GM18517 (cell line): ENCODE results near the gene TPPP3.

ENCODE experiments used
- ATAC-seq: cut with Tn5 transposase; IDR thresholded peaks from one replicate; pipeline ENCODE4 v1.9.1; 2021; ENCODE audit warnings: mild to moderate bottlenecking, moderate library complexity; ENCODE audit not compliant: unreplicated experiment

TPPP3 gene

DNA sequence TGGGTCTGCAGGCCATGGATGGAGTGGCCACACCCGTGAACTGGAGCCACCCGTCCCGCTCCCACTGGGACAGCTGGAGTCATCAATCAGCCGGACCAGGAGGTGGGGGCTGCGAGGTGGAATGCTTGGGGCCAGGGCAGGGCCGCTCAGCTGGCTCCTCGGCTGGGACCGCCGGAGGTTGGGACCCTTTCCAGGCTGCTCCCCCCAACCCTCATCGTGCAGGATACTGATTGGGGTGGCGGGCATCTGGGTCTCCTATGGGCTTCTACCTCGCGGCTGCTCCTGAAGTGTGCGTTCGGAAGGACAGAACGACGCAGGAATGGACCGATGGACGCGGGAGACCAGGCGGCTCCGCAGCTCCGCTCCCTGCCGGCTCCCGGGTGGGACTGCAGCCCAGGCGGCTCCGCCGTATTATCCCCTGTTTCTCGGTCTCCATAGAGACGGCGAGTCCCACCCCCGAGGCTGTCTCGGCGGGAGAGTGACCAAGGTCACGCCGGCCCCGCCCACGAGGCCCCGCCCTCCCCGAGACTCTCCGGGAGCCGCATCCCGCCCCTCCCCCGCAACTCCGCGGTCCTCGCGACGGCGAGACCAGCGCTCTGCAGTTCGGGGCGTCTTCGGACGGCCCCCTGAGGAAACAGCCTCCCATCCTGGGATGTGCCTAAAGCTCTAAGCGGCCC, at the start of gene TPPP3:
Gene TPPP3 (minus strand): TSS at position 388 of the 677 bp plus-strand sequence. CDS start 2,387 bp downstream, outside the sequence.
- ATAC-seq: no peak

DNA sequence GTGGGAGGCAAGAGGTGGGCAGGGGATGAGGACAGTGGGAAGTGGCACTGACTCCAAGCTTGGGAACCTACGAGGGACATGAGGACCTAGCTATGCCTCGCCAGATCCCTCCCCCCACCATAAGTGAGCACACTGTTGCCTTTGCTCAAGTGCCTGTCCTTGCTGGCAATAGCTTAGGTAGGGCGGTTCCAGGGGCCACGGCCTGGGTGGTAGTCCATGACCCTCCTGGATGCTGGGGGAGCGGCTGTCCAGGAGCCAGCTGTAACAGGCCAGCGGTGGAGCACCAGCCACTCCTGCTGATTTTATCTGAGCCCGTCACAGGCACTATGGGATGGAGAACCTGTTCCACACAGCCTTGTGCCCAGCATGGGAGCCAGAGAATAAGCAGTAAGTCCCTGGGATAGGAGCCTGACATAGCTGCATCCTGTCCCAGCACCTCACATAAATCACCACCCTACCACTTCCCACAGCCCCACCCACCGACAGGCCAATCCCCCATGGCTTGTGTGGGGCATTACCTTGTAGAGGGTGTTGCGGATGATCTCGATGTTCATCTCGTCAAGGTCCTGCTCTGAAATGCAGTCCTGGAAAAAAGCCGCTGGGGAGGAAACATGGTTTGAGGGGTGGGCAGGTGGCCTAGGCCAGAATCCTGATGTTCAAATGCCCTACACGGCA, 49.4 kb upstream of the TPPP3 start:
- ATAC-seq: no peak

DNA sequence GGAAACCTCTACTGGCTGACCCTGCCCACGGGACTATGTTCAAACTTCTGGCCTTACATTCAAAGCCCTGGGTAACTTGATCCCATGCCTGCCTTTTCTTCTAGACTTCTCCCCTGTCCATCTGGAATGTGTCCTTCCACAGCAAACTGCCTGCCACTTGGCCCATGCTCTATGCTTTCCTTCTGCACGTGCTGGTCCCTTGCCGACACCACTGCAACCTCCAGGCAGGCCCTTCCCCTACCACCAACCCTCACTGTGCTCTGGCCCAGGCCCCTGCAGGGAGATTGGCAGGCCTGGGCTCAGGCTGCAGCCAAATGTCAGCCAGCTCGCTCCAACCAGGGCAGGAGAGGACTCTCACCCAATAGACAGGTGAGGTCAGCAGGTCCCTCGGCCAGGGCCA, 48.6 kb upstream of the TPPP3 start:
- no peak for ATAC-seq

- ATAC-seq: no peak
Measured at GRCh38 chr16:67441271-67441753, 48.0 kb upstream of the TPPP3 start.

DNA sequence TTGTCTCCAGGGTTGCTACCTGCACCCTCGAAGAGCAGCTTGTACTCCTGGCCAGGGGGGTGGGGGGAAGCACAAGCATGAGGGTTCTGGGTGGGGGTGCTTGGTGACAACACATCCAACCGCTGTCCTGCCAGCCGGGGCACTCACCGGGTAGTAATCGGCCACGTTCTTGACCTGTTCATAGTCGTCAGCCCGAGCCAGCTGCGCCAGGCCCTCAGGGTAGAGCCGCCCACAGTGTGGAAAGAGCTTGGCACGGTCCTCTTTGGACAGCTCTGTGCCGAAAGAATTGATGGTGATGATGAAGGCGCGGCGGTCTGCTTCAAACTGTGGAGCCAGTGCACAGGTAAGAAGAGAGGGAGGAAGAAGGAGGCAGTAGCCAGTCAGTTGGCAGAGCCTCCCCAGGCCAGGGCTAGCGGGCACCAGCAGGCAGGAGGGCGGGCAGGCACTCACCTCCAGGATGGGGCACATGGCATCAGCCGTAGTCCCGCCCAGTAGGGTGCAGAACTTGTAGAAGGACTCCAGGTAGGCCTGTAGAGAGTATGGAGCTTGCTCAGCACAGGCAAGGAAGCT, 45.6 kb upstream of the TPPP3 start:
- ATAC-seq: no peak

GRCh38 chr16:67438098-67438791, 44.9 kb upstream of the TPPP3 start:
- ATAC-seq: no peak

GRCh38 chr16:67437513-67437912, 44.2 kb upstream of the TPPP3 start:
- ATAC-seq: no peak

DNA sequence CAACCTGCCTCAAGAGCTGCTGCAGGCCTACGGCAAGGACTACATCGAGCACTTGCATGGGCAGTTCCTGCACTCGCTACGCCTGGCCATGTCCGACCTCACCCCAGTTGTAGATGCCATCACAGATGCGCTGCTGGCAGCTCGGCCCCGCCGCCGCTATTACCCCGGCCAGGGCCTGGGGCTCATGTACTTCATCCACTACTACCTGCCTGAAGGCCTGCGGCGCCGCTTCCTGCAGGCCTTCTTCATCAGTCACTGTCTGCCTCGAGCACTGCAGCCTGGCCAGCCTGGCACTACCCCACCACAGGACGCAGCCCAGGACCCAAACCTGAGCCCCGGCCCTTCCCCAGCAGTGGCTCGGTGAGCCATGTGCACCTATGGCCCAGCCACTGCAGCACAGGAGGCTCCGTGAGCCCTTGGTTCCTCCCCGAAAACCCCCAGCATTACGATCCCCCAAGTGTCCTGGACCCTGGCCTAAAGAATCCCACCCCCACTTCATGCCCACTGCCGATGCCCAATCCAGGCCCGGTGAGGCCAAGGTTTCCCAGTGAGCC, 43.4 kb upstream of the TPPP3 start:
- ATAC-seq: no peak

GRCh38 chr16:67435758-67436164, 42.5 kb upstream of the TPPP3 start:
- no peak for ATAC-seq

DNA sequence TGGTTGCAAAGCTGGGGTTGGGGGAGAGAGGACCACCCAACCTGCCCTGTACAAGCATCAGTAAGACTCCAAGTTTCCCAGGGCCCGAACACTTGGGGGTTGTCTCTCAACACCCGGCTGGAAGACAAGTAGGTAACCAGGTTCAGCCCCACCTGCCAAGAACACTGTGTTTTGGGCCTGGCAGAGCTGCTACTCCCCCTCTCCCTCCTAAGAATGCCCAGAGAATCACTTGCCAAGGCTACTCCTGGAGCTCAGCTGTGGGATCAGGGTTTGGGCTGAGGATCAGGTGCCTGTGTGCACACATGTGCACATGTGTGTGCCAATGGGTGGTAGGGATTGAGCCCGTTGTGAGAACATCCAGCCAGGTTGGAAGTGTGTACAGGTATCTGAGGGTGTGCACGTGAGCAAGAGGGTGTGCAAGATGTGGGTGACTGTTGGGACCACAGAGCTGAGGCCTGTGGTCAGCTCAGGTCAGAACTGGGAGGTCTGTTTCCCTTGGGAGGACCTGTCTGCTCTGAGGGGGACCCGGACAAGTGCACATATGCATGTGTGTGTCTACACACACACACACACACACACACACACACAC, 39.9 kb upstream of the TPPP3 start:
- ATAC-seq: no peak

- no peak for ATAC-seq
Measured at GRCh38 chr16:67432506-67432890, 39.2 kb upstream of the TPPP3 start.

DNA sequence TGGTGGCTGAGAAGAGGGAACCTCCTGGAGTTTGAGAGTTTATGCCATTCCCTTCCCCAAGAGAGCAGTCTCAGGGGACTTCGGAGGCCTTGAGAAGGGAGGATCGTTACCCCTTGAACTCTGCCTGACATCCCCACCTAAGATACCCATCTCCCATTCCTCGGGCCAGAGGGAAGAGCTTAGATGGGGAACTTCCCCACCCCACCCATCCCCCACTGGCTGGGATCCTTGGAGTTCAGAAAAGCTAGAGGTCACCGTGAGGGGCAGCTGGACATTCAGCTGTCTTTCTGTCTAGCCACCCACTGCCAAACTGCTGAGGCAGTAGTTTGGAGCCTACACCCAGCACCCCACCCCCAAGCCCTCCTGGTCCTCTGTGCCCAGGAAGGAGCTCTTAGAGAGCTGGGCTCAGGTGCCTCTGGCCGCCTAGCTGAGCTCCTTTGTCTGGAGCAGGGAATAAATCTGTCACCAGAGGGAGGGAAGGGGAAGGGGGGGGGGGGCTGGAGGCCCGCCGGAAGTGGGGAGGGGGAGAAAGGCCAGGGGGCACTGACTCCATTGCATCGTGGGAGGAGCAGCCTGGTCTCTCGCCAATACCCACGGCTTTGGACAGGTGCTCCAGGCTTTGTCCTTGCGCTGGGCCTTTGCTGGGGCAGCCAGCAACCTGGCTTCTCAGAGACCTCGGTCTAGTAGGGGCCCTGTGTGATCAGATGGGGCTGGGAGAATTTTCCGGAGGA, 38.6 kb upstream of the TPPP3 start:
- no peak for ATAC-seq

DNA sequence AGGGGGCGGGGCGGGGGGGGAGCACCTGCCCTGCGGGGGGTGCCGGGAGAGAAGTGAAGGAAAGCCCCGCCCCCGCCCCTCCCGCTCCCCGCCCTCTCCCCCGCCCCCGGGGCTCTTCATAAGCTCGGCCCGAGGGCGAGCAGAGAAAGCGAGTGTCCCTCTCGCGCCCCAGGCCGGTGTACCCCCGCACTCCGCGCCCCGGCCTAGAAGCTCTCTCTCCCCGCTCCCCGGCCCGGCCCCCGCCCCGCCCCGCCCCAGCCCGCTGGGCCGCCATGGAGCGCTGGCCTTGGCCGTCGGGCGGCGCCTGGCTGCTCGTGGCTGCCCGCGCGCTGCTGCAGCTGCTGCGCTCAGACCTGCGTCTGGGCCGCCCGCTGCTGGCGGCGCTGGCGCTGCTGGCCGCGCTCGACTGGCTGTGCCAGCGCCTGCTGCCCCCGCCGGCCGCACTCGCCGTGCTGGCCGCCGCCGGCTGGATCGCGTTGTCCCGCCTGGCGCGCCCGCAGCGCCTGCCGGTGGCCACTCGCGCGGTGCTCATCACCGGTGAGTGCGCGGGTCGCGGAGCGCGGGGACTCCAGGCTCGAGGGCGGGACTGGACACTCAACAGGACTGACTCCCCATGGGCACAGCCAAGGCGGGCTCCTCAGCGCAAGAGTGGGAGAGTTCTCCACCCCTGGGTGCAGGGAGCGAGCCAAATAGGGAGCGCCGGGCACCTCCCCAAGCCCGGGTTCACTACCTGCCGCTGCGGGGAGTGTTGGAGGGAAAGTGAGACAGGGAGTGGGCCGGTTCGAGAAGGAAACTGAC, 37.9 kb upstream of the TPPP3 start, which contains the start of gene HSD11B2:
Gene HSD11B2 (plus strand): TSS at position 145 of the 798 bp plus-strand sequence. CDS start 128 bp downstream, at position 273.
- ATAC-seq: no peak

DNA sequence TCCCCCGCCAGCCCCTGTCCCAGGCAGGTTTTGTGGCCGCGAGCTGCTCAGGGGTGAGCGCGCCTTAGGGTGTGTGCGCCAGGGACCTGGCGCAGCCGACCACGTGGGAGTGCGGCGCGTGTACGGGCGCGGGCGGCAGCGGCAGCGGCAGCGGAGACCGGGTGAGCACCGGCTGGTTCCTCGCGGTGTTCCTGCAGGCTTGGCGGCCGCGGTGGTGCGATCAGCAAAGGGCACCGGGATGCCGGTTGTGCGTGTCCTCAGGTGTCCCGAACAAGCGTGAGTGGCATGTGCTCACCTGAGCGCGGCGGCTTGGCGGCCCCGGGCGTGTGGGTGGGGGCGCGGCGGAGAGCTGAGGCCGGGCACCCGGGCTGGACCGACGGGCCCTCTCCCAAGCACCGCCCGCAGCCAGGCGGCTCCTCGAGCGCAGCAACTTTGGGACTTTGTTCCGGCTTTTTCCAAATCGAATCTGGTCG, 37.2 kb upstream of the TPPP3 start:
- ATAC-seq: no peak

GRCh38 chr16:67429799-67430503, 36.7 kb upstream of the TPPP3 start:
- no peak for ATAC-seq

DNA sequence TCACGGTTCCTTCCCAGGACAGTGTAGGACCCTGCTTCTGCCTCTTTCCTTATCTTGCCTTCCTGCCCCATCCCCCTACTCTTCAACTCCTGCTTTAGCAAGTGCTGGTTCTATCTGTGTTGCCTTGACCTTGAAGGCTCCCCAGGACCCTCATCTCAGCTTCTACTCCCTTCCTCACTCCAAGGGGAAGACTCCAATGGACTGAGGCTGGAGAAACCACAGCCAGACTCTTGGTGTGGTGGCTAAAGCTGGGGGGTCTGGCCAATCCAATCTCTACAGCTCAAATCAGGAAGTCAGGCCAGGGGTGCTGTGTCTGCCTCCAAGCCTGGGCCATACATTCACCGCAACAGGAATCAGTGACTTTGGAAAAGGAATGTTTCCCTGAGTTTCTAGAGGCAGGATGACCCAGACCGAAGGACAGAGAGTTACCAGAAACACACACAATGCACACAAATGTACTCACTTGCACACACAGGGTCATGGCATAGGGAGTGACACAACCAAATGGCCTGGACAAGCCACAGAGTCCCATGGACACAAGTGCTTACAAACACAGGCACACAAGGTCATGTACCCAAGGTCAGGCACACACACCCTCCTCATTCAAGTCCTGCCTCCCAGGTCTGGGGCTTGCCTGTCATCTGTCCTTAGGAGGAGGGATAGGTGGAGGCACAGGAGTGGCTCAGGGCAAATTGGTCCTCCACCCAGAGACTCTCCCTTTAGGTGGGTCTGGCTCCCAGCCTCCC, 35.9 kb upstream of the TPPP3 start:
- no peak for ATAC-seq

DNA sequence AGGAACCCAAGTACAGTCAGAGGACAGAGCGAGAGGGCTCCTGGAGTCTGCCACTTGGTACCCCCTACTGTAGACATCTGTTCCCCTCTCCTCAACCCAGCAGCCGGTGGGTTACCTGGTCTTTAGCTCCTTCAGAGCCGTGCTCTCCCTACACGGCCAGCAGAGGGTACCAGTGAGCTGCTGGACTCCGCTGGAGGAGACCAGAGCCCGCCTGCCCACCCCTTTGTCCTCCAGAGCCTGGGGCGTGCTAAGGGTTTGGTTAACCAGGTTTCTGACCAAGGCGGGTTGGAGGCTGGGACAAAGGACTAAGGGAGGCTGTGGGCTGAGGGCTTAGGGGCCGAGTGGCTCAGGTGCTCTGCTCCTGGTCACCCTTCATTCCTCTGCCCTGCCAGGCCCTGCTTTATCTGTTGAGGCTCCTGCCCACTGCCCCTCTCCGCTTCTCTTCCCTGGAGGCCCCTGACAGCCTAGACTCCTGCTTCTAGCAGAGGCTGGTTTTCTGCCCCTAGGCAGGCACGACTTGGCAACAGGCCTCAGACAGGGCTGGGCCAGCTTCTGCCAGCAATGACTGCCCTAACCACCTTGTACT, 34.9 kb upstream of the TPPP3 start:
- ATAC-seq: no peak
